ENCODE results near the gene MCAM. TPM values are rescaled to one million over a fixed set of nuclear protein-coding genes. Genes with fewer than 3 reads are reported as not detected.

The MCAM gene
- polyA plus RNA-seq, 1 experiment, result 41.9 TPM

DNA sequence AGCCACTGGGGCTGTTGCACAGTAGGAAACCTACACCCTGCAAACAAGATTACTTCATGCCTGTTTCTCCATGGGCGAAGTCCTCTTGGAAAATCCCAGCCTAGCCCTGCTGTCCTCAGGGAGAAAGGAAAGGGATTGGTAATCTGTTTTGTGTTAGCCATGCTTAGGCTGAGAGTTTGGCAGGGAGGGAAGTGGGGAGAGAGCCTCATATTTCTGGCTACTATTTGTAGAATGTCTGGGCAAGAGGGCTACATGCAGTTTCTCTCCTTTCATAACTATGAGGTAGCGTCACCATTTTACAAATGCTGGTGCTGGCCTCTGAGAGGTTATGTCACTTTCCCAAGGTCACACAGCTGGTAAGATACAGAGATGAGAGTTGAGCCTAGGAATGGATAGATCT is 30.3 kb upstream of the MCAM start:
- H3K27ac ChIP-seq (ENCODE audit: low read depth, low read length), result no peak overlapping the region
- ChIA-PET POLR2A (interaction anchor here (0.6 kb wide), 1 partner anchor 122 kb away, joined by 4 read pairs; no protein-coding TSS in a partner anchor), CTCF (interaction anchor here (1.3 to 2.4 kb wide), 5 partner anchors 8 to 128 kb away, joined by 3 to 31 read pairs (median 7); partner anchors contain the start of gene USP2)
- DNase-seq (ENCODE audit: low read depth, low spot score), result no peak
- H3K9me3 ChIP-seq (ENCODE audit: control insufficient read depth, insufficient read depth, low read length), result no peaks in the 10 kb centered on the region
- peaks cover 56% of the 10 kb centered on the region for H3K27me3 ChIP-seq (ENCODE audit: control insufficient read depth, insufficient read depth, low read length)
- TF ChIP-seq, protein P1, sequence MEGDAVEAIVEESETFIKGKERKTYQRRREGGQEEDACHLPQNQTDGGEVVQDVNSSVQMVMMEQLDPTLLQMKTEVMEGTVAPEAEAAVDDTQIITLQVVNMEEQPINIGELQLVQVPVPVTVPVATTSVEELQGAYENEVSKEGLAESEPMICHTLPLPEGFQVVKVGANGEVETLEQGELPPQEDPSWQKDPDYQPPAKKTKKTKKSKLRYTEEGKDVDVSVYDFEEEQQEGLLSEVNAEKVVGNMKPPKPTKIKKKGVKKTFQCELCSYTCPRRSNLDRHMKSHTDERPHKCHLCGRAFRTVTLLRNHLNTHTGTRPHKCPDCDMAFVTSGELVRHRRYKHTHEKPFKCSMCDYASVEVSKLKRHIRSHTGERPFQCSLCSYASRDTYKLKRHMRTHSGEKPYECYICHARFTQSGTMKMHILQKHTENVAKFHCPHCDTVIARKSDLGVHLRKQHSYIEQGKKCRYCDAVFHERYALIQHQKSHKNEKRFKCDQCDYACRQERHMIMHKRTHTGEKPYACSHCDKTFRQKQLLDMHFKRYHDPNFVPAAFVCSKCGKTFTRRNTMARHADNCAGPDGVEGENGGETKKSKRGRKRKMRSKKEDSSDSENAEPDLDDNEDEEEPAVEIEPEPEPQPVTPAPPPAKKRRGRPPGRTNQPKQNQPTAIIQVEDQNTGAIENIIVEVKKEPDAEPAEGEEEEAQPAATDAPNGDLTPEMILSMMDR (IDR thresholded peaks at IDR 0.05; ENCODE audit: low read depth, low read length), result no peak
- H3K4me3 ChIP-seq (ENCODE audit: low read depth, low read length), result no peak overlapping the region

DNA sequence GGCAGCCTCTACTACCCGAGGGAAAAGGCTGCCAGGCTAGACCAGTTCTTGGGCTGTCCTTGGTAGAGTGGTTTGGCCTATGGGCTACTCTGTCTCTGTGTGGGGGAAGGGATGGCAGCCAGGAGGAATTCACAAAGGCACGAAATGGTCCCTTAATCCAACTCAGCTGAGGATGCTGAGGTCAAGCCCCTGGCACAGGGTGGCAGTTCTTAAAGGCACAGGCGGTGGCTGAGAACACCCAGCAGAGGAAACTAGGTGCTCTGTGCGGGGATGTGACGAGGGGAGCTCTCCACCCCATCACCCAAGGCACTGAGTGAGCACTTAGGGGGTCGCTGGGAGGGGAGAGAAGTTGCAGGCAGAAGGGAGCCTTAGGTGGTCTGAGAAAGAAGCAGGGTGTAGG is 29.7 kb upstream of the MCAM start, which contains the start of gene MFRP:
Gene MFRP (minus strand): TSS at position 101 of the 400 bp plus-strand sequence. CDS start 192 bp downstream, outside the sequence.
- no peak for DNase-seq (ENCODE audit: low read depth, low spot score)
- Histone ChIP-seq H3K27me3 (ENCODE audit: control insufficient read depth, insufficient read depth, low read length) (peaks cover 52% of the 10 kb centered on the region), H3K4me3 (ENCODE audit: low read depth, low read length) (no peak within 1 kb of the TSS), H3K9me3 (ENCODE audit: control insufficient read depth, insufficient read depth, low read length) (no peaks in the 10 kb centered on the region), H3K27ac (ENCODE audit: low read depth, low read length) (no peak within 1 kb of the TSS)
- ChIA-PET POLR2A (no interaction called here), CTCF (no interaction called here)
- TF ChIP-seq, protein P1 (IDR thresholded peaks at IDR 0.05; ENCODE audit: low read depth, low read length), result no peak

DNA sequence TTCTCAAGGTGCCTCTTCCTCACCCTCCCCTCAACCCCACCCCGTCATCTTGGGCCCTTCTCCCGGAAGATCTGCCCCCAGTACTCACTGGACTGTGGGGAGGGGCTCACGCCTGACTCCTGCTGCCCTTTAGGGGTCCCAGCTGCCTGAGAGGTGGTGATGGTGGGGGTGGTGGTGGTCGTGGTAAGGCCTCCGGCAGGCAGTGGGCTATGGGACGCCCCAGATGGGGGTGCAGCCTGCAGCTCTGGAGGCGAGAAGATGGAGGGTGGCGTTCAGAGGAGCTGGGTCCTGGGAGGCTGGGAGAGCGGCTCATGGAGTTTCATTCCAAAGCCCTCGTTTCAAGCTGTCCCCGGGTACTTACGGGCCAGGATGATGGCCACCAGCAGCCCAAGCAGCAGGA is 28.8 kb upstream of the MCAM start:
- CTCF ChIA-PET, result interaction anchor here (1.0 kb wide), 1 partner anchor 29 kb away, joined by 3 read pairs; no protein-coding TSS in a partner anchor

DNA sequence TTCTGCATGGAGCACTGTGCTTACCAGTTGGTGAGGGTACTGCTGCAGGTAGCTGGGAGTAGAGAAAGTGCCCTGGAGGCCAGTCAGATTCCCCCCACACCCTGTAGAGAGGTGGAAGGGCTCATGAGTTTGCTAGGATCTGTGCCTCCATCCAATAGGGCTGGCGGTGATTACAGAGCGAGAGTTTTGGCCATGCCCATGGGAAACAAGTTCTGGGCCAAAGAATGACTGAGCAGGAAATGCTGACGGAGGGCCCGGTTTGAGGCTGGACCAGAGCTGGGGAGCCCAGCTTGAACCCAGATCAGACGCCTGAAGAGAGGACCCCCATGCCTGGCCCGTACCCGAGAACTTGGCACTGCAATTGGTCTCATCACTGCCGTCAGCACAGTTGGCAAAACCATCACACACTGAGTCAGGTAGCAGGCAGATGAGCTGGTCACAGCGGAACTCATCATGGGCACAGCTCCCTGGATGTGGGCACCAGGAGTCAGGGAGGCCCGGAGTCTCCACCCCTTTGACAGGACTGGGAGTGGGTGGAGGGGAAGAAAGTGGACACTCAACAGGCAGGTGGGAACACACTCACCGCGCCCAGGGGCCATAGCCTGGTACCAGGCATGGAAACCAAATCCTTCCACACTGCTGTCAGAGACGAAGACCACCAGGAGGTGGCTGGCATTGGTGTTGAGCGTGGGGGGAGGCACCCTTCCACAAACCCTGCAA is 27.5 kb upstream of the MCAM start:
- TF ChIP-seq, protein P1 (IDR thresholded peaks at IDR 0.05; ENCODE audit: low read depth, low read length), result no peak
- Histone ChIP-seq H3K9me3 (ENCODE audit: control insufficient read depth, insufficient read depth, low read length) (no peaks in the 10 kb centered on the region), H3K27ac (ENCODE audit: low read depth, low read length) (no peak overlapping the region), H3K4me3 (ENCODE audit: low read depth, low read length) (no peak overlapping the region), H3K27me3 (ENCODE audit: control insufficient read depth, insufficient read depth, low read length) (peaks cover 40% of the 10 kb centered on the region)
- POLR2A ChIA-PET, result no interaction called here
- CTCF ChIA-PET, result interaction anchor here (1.9 kb wide), 1 partner anchor 12 kb away, joined by 13 read pairs; no protein-coding TSS in a partner anchor
- DNase-seq (ENCODE audit: low read depth, low spot score), result no peak

More for the DNA sequence above, 28.8 kb upstream of the MCAM start:
- no peak for DNase-seq (ENCODE audit: low read depth, low spot score)
- TF ChIP-seq, protein P1 (IDR thresholded peaks at IDR 0.05; ENCODE audit: low read depth, low read length), result no peak
- no peak overlapping the region for H3K4me3 ChIP-seq (ENCODE audit: low read depth, low read length)
- H3K9me3 ChIP-seq (ENCODE audit: control insufficient read depth, insufficient read depth, low read length), result no peaks in the 10 kb centered on the region
- no peak overlapping the region for H3K27ac ChIP-seq (ENCODE audit: low read depth, low read length)
- POLR2A ChIA-PET, result no interaction called here
- peaks cover 49% of the 10 kb centered on the region for H3K27me3 ChIP-seq (ENCODE audit: control insufficient read depth, insufficient read depth, low read length)

DNA sequence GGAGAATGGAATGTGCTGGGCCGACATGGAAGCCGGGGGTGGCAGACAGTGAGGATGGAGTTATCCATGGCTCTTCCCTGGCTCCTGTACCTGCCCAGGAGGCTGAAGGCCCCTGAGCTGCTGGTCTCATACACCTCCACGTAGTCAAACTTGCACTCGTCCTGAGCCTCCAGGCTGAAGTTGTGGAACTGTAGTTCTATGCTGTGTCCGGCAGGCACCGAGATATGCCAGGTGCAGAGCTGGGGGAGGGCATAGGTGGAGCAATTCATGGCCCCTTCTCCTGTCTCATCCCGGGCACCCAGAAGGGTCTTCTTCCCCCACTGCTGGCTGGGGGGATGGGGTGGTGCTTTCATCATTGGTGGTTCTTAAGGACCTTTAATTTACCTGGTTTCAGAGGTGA is 26.8 kb upstream of the MCAM start:
- TF ChIP-seq, protein P1 (IDR thresholded peaks at IDR 0.05; ENCODE audit: low read depth, low read length), result no peak
- no peaks in the 10 kb centered on the region for H3K9me3 ChIP-seq (ENCODE audit: control insufficient read depth, insufficient read depth, low read length)
- no peak overlapping the region for H3K4me3 ChIP-seq (ENCODE audit: low read depth, low read length)
- CTCF ChIA-PET, result interaction anchor here (1.9 kb wide), 1 partner anchor 12 kb away, joined by 13 read pairs; no protein-coding TSS in a partner anchor
- H3K27me3 ChIP-seq (ENCODE audit: control insufficient read depth, insufficient read depth, low read length), result peaks cover 40% of the 10 kb centered on the region
- no peak for DNase-seq (ENCODE audit: low read depth, low spot score)
- POLR2A ChIA-PET, result interaction anchor here (0.9 kb wide), 1 partner anchor 17 kb away, joined by 3 read pairs; no protein-coding TSS in a partner anchor
- H3K27ac ChIP-seq (ENCODE audit: low read depth, low read length), result no peak overlapping the region
